ENCODE data around the gene NSD1.

NSD1 gene

GRCh38 chr5:177225798-177226197 is 92.2 kb downstream of the NSD1 start:
- Histone ChIP-seq H2BK15ac (ENCODE audit: low read depth, poor library complexity, severe bottlenecking) (no peak overlapping the region), H2BK5ac (ENCODE audit: low read depth, low read length, poor library complexity, severe bottlenecking) (no peak overlapping the region), H3K4ac (ENCODE audit: low read depth in 1 of 2, low read length in 2 of 2) (no peak overlapping the region), H3K18ac (ENCODE audit: low read depth in 1 of 2, low read length in 2 of 2) (no peak overlapping the region), H3K4me3 (ENCODE audit: insufficient read depth in 1 of 2, low read depth in 1 of 2, low read length in 2 of 2) (no peak overlapping the region), H4K91ac (ENCODE audit: low read length) (no peak overlapping the region), H3K4me1 (ENCODE audit: control insufficient read depth, insufficient read depth, low read depth, low read length) (peaks cover under 1% of the 10 kb centered on the region), H3K36me3 (ENCODE audit: control insufficient read depth in 1 of 2, insufficient read depth in 2 of 2, low read depth in 1 of 2, low read length in 2 of 2) (peaks cover 19 to 36% of the 10 kb centered on the region in 2 experiments), H3K4me2 (ENCODE audit: low read length, poor library complexity, severe bottlenecking) (no peak overlapping the region), H3K9me3 (ENCODE audit: control insufficient read depth, low read length) (no peaks in the 10 kb centered on the region), H3K79me1 (replicated peaks; ENCODE audit: low read length, poor library complexity, severe bottlenecking) (peaks cover 5% of the 10 kb centered on the region), H3K27ac (ENCODE audit: low read length, poor library complexity, severe bottlenecking) (no peak overlapping the region), H2AK5ac (ENCODE audit: low read length, severe bottlenecking) (no peak overlapping the region), H3K23ac (ENCODE audit: low read length in 2 of 2) (no peak overlapping the region), H4K8ac (ENCODE audit: low read length) (no peak overlapping the region), H3K14ac (ENCODE audit: low read length in 2 of 2) (no peak overlapping the region), H2BK12ac (ENCODE audit: low read length in 2 of 2) (no peak overlapping the region), H3K27me3 (ENCODE audit: control insufficient read depth in 1 of 2, insufficient read depth in 1 of 2, low read length in 2 of 2) (no peaks in the 10 kb centered on the region), H2AFZ (ENCODE audit: low read depth, low read length) (no peak overlapping the region), H2BK120ac (ENCODE audit: low read depth, low read length) (no peak overlapping the region), H3K9ac (ENCODE audit: low read length) (no peak overlapping the region)
- WGBS = 96% methylated on average over 3 of the region's 4 CpGs
- no peak for DNase-seq

GRCh38 chr5:177226860-177227259 is 93.3 kb downstream of the NSD1 start:
- no peak overlapping the region for H3K4ac ChIP-seq (ENCODE audit: low read depth in 1 of 2, low read length in 2 of 2)
- H3K27me3 ChIP-seq (ENCODE audit: control insufficient read depth in 1 of 2, insufficient read depth in 1 of 2, low read length in 2 of 2) = no peaks in the 10 kb centered on the region
- H3K14ac ChIP-seq (ENCODE audit: low read length in 2 of 2) = no peak overlapping the region
- no peak overlapping the region for H2BK12ac ChIP-seq (ENCODE audit: low read length in 2 of 2)
- H3K9ac ChIP-seq (ENCODE audit: low read length) = no peak overlapping the region
- no peak overlapping the region for H3K27ac ChIP-seq (ENCODE audit: low read length, poor library complexity, severe bottlenecking)
- H3K36me3 ChIP-seq (ENCODE audit: control insufficient read depth in 1 of 2, insufficient read depth in 2 of 2, low read depth in 1 of 2, low read length in 2 of 2) = peaks cover 17 to 41% of the 10 kb centered on the region in 2 experiments
- no peak overlapping the region for H3K4me2 ChIP-seq (ENCODE audit: low read length, poor library complexity, severe bottlenecking)
- no peak overlapping the region for H4K8ac ChIP-seq (ENCODE audit: low read length)
- H3K79me1 ChIP-seq (replicated peaks; ENCODE audit: low read length, poor library complexity, severe bottlenecking) = peaks cover 6% of the 10 kb centered on the region
- H2BK120ac ChIP-seq (ENCODE audit: low read depth, low read length) = no peak overlapping the region
- H3K23ac ChIP-seq (ENCODE audit: low read length in 2 of 2) = no peak overlapping the region
- H3K4me1 ChIP-seq (ENCODE audit: control insufficient read depth, insufficient read depth, low read depth, low read length) = peaks cover 1% of the 10 kb centered on the region
- no peak for DNase-seq
- H3K18ac ChIP-seq (ENCODE audit: low read depth in 1 of 2, low read length in 2 of 2) = no peak overlapping the region
- H3K4me3 ChIP-seq (ENCODE audit: insufficient read depth in 1 of 2, low read depth in 1 of 2, low read length in 2 of 2) = no peak overlapping the region
- no peaks in the 10 kb centered on the region for H3K9me3 ChIP-seq (ENCODE audit: control insufficient read depth, low read length)
- no peak overlapping the region for H2BK5ac ChIP-seq (ENCODE audit: low read depth, low read length, poor library complexity, severe bottlenecking)
- H2AFZ ChIP-seq (ENCODE audit: low read depth, low read length) = no peak overlapping the region
- no peak overlapping the region for H4K91ac ChIP-seq (ENCODE audit: low read length)
- WGBS = 92% methylated on average over 1 of the region's 1 CpG
- H2BK15ac ChIP-seq (ENCODE audit: low read depth, poor library complexity, severe bottlenecking) = no peak overlapping the region
- H2AK5ac ChIP-seq (ENCODE audit: low read length, severe bottlenecking) = no peak overlapping the region

- no peak overlapping the region for H3K4me2 ChIP-seq (ENCODE audit: low read length, poor library complexity, severe bottlenecking)
These were observed 95.2 kb downstream of the NSD1 start for GRCh38 chr5:177228751-177229150.

GRCh38 chr5:177230660-177231059 is 97.1 kb downstream of the NSD1 start:
- no peak overlapping the region for H3K14ac ChIP-seq (ENCODE audit: low read length in 2 of 2)
- no peak overlapping the region for H3K27ac ChIP-seq (ENCODE audit: low read length, poor library complexity, severe bottlenecking)
- H3K36me3 ChIP-seq (ENCODE audit: control insufficient read depth in 1 of 2, insufficient read depth in 2 of 2, low read depth in 1 of 2, low read length in 2 of 2) = peaks cover 10 to 31% of the 10 kb centered on the region in 2 experiments
- H2AFZ ChIP-seq (ENCODE audit: low read depth, low read length) = no peak overlapping the region
- H3K4me3 ChIP-seq (ENCODE audit: insufficient read depth in 1 of 2, low read depth in 1 of 2, low read length in 2 of 2) = no peak overlapping the region
- H4K91ac ChIP-seq (ENCODE audit: low read length) = no peak overlapping the region
- no peak overlapping the region for H3K18ac ChIP-seq (ENCODE audit: low read depth in 1 of 2, low read length in 2 of 2)
- no peak overlapping the region for H3K4me2 ChIP-seq (ENCODE audit: low read length, poor library complexity, severe bottlenecking)
- 97% methylated on average over 6 of the region's 6 CpGs for WGBS
- no peaks in the 10 kb centered on the region for H3K9me3 ChIP-seq (ENCODE audit: control insufficient read depth, low read length)
- H2AK5ac ChIP-seq (ENCODE audit: low read length, severe bottlenecking) = no peak overlapping the region
- H3K27me3 ChIP-seq (ENCODE audit: control insufficient read depth in 1 of 2, insufficient read depth in 1 of 2, low read length in 2 of 2) = no peaks in the 10 kb centered on the region
- no peak overlapping the region for H2BK12ac ChIP-seq (ENCODE audit: low read length in 2 of 2)
- H3K4me1 ChIP-seq (ENCODE audit: control insufficient read depth, insufficient read depth, low read depth, low read length) = peaks cover 7% of the 10 kb centered on the region
- H3K4ac ChIP-seq (ENCODE audit: low read depth in 1 of 2, low read length in 2 of 2) = no peak overlapping the region
- no peak overlapping the region for H3K9ac ChIP-seq (ENCODE audit: low read length)
- H2BK5ac ChIP-seq (ENCODE audit: low read depth, low read length, poor library complexity, severe bottlenecking) = no peak overlapping the region
- DNase-seq = no peak
- no peak overlapping the region for H3K23ac ChIP-seq (ENCODE audit: low read length in 2 of 2)
- no peak overlapping the region for H2BK120ac ChIP-seq (ENCODE audit: low read depth, low read length)
- no peak overlapping the region for H2BK15ac ChIP-seq (ENCODE audit: low read depth, poor library complexity, severe bottlenecking)
- H4K8ac ChIP-seq (ENCODE audit: low read length) = no peak overlapping the region
- peaks cover 5% of the 10 kb centered on the region for H3K79me1 ChIP-seq (replicated peaks; ENCODE audit: low read length, poor library complexity, severe bottlenecking)

More at GRCh38 chr5:177228751-177229150, 95.2 kb downstream of the NSD1 start:
- Histone ChIP-seq H3K79me1 (replicated peaks; ENCODE audit: low read length, poor library complexity, severe bottlenecking) (peaks cover 3% of the 10 kb centered on the region), H4K91ac (ENCODE audit: low read length) (no peak overlapping the region), H2BK15ac (ENCODE audit: low read depth, poor library complexity, severe bottlenecking) (no peak overlapping the region), H3K4me1 (ENCODE audit: control insufficient read depth, insufficient read depth, low read depth, low read length) (peaks cover 4% of the 10 kb centered on the region), H3K4me3 (ENCODE audit: insufficient read depth in 1 of 2, low read depth in 1 of 2, low read length in 2 of 2) (no peak overlapping the region), H4K8ac (ENCODE audit: low read length) (no peak overlapping the region), H3K23ac (ENCODE audit: low read length in 2 of 2) (no peak overlapping the region), H3K36me3 (ENCODE audit: control insufficient read depth in 1 of 2, insufficient read depth in 2 of 2, low read depth in 1 of 2, low read length in 2 of 2) (peaks cover 13 to 37% of the 10 kb centered on the region in 2 experiments), H3K4ac (ENCODE audit: low read depth in 1 of 2, low read length in 2 of 2) (no peak overlapping the region), H2BK120ac (ENCODE audit: low read depth, low read length) (no peak overlapping the region), H3K27me3 (ENCODE audit: control insufficient read depth in 1 of 2, insufficient read depth in 1 of 2, low read length in 2 of 2) (no peaks in the 10 kb centered on the region), H2BK12ac (ENCODE audit: low read length in 2 of 2) (no peak overlapping the region), H3K18ac (ENCODE audit: low read depth in 1 of 2, low read length in 2 of 2) (no peak overlapping the region), H3K27ac (ENCODE audit: low read length, poor library complexity, severe bottlenecking) (no peak overlapping the region), H2AK5ac (ENCODE audit: low read length, severe bottlenecking) (no peak overlapping the region), H3K9me3 (ENCODE audit: control insufficient read depth, low read length) (no peaks in the 10 kb centered on the region), H3K14ac (ENCODE audit: low read length in 2 of 2) (no peak overlapping the region), H3K9ac (ENCODE audit: low read length) (no peak overlapping the region), H2AFZ (ENCODE audit: low read depth, low read length) (no peak overlapping the region), H2BK5ac (ENCODE audit: low read depth, low read length, poor library complexity, severe bottlenecking) (no peak overlapping the region)
- WGBS = 100% methylated on average over 3 of the region's 3 CpGs
- DNase-seq = no peak
